Femur (tissue), 1 donor: ENCODE data around the gene KEL.

ENCODE experiments used
- DNase-seq: peaks from one replicate; pipeline ENCODE4 v3.0.0-alpha.2; 2017

KEL gene

DNA sequence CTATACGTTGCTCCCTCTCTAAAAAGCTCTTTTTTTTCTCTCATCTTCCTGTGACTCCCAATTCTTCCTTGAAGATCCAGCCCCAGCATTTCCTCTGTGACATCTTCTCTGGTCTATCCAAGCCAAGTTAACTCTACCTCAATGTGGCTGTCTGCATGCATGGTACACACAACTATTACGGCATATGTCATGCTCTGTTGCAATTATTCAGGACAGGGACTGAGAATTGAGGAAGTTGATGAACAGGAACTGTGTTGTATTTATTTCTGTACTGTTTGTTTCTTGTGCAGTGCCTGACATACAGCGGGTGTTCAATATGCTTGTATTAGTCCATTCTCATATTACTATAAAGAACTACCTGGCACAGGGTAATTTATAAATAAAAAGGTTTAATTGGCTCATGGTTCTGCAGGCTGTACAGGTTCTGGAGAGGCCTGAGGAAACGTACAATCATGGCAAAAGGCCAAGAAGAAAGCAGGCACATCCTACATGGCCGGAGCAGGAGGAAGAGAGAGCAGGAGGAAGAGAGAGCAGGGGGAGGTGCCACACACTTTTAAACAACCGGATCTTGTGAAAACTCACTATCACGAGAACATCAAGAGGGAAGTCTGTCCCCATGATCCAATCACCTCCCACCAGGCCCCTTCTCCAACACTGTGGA lies 34.9 kb downstream of the KEL start:
- no peak for DNase-seq

DNA sequence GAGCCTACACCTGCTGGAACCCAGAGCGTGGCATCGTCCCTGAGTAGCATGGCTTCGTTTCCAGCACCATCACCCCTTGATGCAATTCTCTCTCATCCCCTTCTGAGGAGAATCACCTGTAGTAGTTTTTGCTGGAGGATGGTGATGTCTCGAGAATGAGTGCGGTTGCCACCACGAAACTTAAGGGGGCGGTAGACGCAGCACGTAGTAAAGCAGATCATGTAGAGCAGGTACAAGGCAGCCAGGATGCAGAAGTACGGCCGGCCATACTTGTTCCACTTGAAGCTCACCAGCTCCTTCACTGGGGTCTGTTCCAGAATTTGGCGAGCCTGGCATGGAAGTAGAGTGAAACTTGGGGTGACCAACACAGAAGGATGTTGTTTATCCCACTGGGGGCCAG lies 36.8 kb downstream of the KEL start:
- no peak for DNase-seq

- no peak for DNase-seq
These were observed 38.8 kb downstream of the KEL start for GRCh38 chr7:142923391-142923790.

- DNase-seq: no peak
These were observed 42.5 kb downstream of the KEL start for GRCh38 chr7:142919656-142920055.

- no peak for DNase-seq
These were observed 43.3 kb downstream of the KEL start for GRCh38 chr7:142918901-142919300.

- DNase-seq: no peak
These were observed 44.7 kb downstream of the KEL start for GRCh38 chr7:142917447-142917846.

- no peak for DNase-seq
These were observed 45.7 kb downstream of the KEL start for GRCh38 chr7:142916508-142916907.

DNA sequence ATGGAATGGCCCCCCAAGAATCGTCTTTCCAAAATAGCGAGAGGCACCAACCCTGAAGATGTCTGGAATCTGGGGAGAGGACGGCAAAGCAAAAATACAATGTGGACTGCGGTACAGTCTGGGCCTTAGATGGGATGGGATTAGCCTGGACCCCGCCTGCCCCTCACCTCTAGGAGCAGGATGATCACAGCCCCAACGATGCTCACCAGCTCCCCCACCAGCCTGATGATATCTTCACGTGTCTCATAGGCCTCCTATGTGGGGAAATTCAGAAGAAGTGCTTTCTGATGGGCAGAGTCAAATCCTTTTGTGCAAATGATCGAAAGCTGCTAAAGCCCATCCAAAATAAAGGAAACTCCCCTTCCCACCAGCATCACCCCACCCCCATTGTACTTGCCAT lies 46.8 kb downstream of the KEL start:
- DNase-seq: no peak

- no peak for DNase-seq
These were observed 48.0 kb downstream of the KEL start for GRCh38 chr7:142914121-142914520.

DNA sequence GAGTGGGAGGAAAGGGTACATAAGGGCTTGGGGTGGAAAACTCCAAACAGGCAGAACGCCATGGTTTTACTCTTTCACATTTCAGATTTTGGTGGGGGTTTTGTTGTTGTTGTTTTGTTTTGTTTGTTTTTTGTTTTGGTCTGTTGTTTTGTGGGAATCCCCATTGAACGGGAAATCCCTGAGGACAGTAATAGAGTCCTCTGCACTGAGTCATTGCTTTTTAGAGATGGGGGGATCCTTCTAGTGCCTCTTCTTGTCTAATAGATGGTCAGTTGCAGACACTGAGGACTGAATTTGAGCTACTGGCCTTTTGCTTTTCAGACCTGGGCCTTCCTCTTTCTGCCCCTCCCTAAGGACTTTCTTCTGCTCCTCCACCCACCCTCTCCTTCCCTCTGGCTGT lies 48.6 kb downstream of the KEL start:
- no peak for DNase-seq

DNA sequence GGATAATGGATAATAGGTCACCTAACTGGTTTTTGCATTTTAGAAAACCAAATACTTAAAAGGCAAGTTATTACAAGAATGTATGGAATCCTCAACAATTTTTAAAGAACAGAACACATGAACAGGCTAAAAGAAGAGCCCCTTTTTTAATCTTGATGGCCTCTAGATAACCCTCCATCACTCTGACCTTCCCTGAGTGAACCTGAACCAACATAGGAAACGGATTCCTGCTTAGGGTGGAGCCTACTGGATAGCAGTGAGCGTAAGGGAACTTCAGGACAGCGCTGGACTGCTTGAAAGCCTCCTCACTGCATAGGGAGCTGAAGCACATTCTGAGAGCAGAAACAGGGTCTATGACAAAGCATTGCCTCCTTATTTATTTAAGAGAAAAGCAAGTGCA lies 49.1 kb downstream of the KEL start:
- no peak for DNase-seq

DNA sequence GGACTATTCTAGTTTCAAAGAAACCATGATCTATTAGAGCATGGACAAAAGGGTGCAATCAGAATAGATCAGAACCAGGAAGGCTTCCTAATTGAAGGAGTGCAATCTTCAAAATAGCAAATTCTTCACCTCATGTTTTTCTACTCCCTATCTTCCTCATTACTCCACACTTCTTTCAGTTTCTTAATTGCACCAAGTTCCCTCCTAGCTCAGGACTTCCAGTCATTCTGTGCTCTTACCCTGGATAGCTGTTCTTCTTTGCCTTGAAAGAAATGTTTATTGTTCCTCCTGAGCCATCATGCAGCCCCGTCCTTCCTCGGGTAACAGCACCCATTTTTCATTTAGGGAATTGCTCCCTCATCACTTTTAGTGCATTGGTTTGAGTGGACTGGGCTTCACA lies 51.7 kb downstream of the KEL start:
- DNase-seq: no peak

GRCh38 chr7:142910031-142910433 lies 52.1 kb downstream of the KEL start:
- no peak for DNase-seq

GRCh38 chr7:142908921-142909890 lies 53.0 kb downstream of the KEL start:
- no peak for DNase-seq

- DNase-seq: no peak
These were observed 53.9 kb downstream of the KEL start for GRCh38 chr7:142908290-142908689.

GRCh38 chr7:142906643-142907042 lies 55.5 kb downstream of the KEL start:
- no peak for DNase-seq

- no peak for DNase-seq
These were observed 56.4 kb downstream of the KEL start for GRCh38 chr7:142905759-142906158.

DNA sequence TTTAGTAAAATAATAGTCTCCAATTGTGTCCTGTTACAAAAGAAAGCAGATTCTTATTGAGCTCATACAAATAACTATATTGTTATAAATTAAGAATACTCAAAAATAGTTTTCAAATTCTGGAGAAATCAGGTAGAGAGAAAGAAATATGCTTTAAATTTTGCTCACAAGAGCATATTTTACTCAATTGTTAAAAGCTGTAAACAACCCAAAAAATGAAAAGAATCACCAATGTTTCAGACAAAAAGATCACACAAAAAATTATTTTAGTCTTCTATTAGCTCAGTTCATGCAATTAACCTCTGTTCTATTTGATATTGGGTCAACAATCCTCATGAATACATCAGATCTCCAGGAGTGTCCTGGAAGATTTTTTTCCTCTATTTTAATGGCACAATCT lies 58.0 kb downstream of the KEL start:
- DNase-seq: no peak

- DNase-seq: no peak
These were observed 60.5 kb downstream of the KEL start for GRCh38 chr7:142901426-142902259.

- no peak for DNase-seq
These were observed 62.5 kb downstream of the KEL start for GRCh38 chr7:142899661-142900060.

DNA sequence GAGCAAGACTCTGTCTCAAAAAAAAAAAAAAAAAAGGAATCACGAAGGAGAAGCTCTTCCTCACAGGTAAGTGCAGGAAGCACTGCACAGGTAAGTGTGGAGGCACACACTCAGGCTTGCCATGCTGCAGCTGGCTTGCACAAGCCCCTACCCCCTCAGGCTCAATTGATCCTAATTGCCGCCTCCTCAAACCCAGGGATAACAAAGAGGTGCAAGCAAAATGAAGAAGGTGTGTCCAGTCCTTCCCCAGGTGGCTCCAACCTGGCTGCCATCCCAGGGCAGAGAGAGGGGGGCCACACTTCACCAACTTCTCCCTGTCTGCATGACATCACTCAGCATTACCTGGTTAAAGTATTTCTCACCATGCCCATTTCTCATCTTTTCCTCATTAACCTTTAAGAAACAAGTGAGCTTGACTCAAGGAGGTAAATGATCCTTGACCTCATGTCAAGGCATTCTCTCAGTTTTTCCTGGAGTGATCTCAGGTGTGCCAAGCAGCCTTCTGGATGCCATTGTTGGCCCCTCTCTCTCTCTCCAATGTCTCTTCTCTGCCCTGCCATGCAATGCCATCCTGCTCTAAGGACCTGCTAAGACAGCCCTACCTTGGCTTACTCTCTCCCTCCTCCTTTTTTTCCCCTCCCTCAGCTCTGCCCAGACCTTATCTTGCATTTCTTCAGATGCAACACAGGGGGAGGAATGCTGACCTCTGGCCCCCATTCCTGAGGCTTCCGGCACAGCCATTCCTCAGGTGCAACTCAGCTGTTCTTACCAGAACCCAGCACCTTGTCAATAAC lies 63.6 kb downstream of the KEL start:
- no peak for DNase-seq

DNA sequence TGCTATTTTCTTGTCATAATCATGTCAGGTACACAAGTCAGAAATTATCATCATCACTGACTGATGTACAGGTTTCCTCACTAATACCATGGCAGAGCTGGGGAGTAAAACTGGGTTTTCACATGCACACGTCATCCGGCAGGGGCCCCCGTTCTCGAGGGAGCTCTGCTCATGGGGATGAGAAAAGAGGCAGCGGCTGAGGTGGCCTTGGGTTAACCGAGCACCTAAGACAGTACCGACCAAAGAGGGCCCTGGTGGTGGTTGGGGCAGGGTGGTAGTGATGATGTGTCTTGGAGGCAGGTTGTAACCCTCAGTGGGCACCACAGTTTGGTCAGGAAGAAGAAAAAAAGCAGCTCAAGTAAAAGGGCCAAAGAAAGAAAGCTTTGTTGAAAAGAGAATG lies 64.5 kb downstream of the KEL start:
- DNase-seq: no peak
